Muscle of arm (tissue), 12 donors: ENCODE results near the gene ZBTB26. TPM values are rescaled to one million over a fixed set of nuclear protein-coding genes. Genes with fewer than 3 reads are reported as not detected.

Source experiments
- polyA plus RNA-seq, 12 donors: library from polyadenylated mRNA; unstranded; fragments of 120-200 nt; gene quantifications; one replicate each; pipeline ENCODE4 v1.2.1, GENCODE V29; 2013; ENCODE audit not compliant: insufficient read length in 12 of 12

The ZBTB26 gene
- polyA plus RNA-seq, 12 donors = 8.8 to 11.3 (median 10.6) TPM; not detected in 1

Other genes with a start within 250 kb of the ZBTB26 start
- gene OR1L4, start 207.5 kb downstream of the ZBTB26 start, polyA plus RNA-seq = not detected
- gene OR1L6, start 189.2 kb downstream of the ZBTB26 start, polyA plus RNA-seq = not detected
- gene OR5C1, start 142.6 kb downstream of the ZBTB26 start, polyA plus RNA-seq = not detected
- not detected for gene OR1K1, start 131.4 kb downstream of the ZBTB26 start, polyA plus RNA-seq
- gene PDCL, start 102.9 kb downstream of the ZBTB26 start, polyA plus RNA-seq = 10 to 100 TPM in 11 of 12 donors, not detected in 1; 16.1 to 29.0 (median 21.0) TPM
- gene RC3H2, start 26.2 kb downstream of the ZBTB26 start, polyA plus RNA-seq = 10 to 100 TPM in 11 of 12 donors, not detected in 1; 30.4 to 42.4 (median 32.0) TPM
- 10 to 100 TPM in 9 of 12 donors, 1 to 10 TPM in 2, not detected in 1; 9.0 to 13.7 (median 12.0) TPM for gene ZBTB6, start 18.2 kb downstream of the ZBTB26 start, polyA plus RNA-seq
- gene RABGAP1, start 9.5 kb upstream of the ZBTB26 start, polyA plus RNA-seq = 10 to 100 TPM in 11 of 12 donors, not detected in 1; 20.9 to 63.0 (median 39.2) TPM
- under 1 TPM in 7 of 12 donors, not detected in 5; 0.14 to 0.77 (median 0.33) TPM for gene GPR21, start 102.2 kb upstream of the ZBTB26 start, polyA plus RNA-seq